Measurements from ENCODE around the gene ABI3BP.

ABI3BP gene

DNA sequence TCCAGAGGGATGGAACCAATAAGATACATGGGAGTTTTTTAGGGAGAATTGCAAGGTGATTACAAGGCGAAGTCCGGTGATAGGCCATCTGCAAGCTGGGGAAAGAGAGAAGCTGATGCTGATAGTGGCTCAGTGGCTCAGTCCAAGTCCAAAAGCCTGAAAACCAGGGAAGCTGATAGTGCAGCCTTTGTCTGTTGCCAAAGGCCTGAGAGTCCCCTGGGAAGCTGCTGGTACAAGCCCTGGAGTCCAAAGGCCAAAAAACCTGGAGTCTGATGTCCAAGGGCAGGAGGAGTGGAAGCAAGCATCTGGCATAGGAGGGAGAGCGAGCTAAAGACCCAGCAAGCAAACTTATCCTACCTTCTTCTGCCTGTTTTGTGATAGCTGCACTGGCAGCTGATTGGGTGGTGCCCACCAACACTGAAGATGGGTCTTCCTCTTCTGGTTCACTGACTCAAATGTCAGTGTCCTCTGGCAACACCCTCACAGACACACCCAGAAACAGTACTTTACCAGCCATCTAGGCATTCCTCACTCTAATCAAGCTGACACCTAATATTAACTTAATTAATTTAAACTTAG, 267.2 kb downstream of the ABI3BP start:
- H3K27ac ChIP-seq, result no peak overlapping the region
- no peak for TF ChIP-seq ZFX (IDR thresholded peaks at IDR 0.05)
- no peak for TF ChIP-seq CTCF (conservative IDR thresholded peaks at IDR 0.05)

DNA sequence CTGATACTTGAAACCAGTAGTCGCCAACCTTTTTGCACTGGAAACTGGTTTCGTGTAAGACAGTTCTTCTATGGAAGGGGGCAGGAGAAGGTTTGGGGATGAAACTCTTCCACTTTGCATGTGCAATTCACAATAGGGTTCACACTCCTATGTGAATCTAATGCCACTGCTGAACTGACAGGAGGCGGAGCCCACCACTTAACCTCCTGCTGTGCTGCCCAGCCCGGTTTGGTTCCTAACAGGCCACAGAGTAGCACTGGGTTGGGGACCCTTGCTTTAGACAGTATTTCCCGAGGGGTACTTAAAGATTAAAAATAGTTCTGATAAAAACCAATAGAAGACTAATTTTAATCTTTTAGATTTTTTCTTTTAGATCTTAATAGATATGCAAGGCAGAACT, 272.8 kb downstream of the ABI3BP start:
- no peak for TF ChIP-seq ZFX (IDR thresholded peaks at IDR 0.05)
- TF ChIP-seq CTCF (conservative IDR thresholded peaks at IDR 0.05), result no peak
- H3K27ac ChIP-seq, result no peak overlapping the region

DNA sequence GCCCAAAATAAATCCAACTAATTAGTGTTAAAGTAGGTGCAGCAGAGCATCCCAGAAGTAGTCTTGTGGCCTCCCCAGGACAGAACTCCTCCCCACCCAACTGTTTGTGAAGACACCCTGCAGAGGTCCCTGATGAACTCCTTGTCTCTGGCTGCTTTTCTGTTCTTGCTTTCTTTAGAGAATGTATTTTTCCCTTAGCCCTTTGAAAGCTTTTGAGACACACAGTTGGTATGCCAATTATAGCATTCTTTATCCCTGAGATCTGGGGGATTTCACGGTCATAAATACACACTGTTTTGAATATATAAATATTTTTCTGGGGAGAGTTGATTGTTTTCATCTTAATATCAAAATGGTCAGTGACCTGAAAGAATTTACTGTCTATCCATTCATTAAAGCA, 274.1 kb downstream of the ABI3BP start:
- TF ChIP-seq CTCF (conservative IDR thresholded peaks at IDR 0.05) (no peak), ZFX (IDR thresholded peaks at IDR 0.05) (no peak)

DNA sequence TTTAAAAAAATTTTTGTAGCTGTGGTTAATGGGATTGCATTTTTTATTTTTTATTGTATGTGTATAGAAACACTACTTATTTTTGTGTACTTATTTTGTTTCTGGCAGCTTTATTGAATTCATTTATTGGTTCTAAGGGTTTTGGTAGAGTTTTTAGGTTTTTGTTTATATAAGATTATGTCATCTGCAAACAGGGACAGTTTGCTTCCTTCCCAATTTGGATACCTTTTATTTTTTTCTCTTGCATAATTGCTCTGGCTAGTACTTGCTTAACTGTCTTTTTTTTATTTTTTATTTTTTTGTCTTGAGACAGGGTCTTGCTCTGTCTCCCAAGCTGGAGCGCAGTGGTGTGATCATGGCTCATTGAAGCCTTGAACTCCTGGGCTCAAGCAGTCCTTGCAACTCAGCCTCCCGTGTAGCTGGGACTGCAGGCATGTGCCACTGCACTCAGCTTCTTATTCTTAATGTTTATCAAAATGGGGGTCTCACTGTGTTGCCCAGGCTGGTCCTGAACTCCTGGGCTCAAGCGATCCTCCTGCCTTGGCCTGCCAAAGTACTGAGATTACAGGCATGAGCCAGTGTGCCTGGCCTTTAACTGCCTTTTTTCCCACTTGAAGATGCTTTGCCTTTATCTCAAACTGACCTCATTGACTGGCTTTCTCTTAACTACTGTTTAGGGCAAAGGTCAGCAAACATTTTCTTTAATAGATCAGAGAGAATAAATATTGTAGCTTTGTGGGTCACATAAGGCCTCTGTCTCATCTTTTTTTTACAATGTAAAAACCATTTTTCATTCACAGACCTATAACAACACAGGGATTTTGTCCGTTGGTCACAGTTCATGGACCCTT, 275.4 kb downstream of the ABI3BP start:
- TF ChIP-seq ZFX (IDR thresholded peaks at IDR 0.05), result no peak
- no peak for TF ChIP-seq CTCF (conservative IDR thresholded peaks at IDR 0.05)
- peak overlapping the region; percentile 49 for H3K27ac ChIP-seq

More for the DNA sequence above, 274.1 kb downstream of the ABI3BP start:
- no peak overlapping the region for H3K27ac ChIP-seq

- TF ChIP-seq CTCF (conservative IDR thresholded peaks at IDR 0.05) (no peak), ZFX (IDR thresholded peaks at IDR 0.05) (no peak)
- no peak overlapping the region for H3K27ac ChIP-seq
Observed at GRCh38 chr3:100717063-100717462, 276.2 kb downstream of the ABI3BP start.

DNA sequence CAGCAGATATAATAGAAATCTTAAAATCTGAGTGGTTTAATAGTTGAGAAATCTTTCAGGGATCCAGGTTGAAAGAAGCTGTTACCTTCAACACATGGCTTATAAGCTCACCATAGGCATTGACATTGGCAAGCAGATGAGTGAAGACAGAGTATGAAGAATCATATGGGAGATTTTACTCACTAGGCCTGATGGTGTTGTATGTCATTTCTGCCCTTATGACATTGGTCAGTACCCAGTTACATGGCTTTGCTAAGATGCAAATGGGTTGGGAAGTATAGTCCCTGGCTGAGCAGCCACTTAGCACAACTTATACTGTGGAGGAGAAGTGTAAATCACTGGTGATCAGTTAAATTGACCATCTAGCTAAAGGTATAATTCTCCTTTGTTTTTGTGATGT, 278.0 kb downstream of the ABI3BP start:
- no peak overlapping the region for H3K27ac ChIP-seq
- TF ChIP-seq ZFX (IDR thresholded peaks at IDR 0.05), result no peak
- no peak for TF ChIP-seq CTCF (conservative IDR thresholded peaks at IDR 0.05)

DNA sequence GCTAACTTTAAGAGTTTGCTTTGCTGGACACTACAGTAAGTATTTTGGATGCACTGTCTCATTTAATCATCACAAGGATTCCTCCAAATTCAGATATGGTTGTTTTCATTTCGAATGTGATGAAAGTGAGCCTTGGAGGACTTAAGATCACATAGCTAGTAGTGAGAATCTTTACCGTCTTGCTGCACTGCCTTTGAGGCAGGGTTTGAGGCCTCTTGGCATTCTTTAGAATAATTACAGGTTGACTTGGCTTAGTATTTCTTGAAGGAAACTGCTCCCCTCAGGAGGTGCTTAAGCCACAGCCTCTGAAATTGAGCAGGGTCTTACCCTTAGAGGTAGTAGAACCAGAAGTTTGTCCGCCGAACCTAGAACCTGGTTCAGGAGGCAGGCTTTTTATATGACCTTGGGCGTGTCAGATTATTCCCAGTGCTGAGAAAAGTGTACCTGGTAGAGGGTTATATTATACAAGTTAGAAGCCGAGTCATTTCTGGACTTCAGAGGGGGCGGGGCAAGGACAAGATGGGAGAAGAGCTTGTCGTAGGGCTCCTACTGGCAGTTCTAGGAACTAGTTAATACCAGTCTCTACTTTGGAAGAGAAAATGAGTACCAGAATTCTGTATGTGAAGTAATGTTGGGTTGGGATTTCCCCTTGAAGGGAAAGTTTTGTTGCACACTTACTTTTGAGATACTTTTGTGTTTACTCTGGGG, 282.8 kb downstream of the ABI3BP start:
- peak overlapping the region; percentile 86 for H3K27ac ChIP-seq
- peak; percentile 42 for TF ChIP-seq CTCF (conservative IDR thresholded peaks at IDR 0.05)
- no peak for TF ChIP-seq ZFX (IDR thresholded peaks at IDR 0.05)
